ENCODE measurements around the gene ARHGEF9. TPM values are rescaled to one million over a fixed set of nuclear protein-coding genes. Genes with fewer than 3 reads are reported as not detected.

Gene ARHGEF9
- total and polyA plus RNA-seq, 2 of the 8 experiments (the other 6 are each of a cell fraction or from before 2014, with no cell fraction given) = 28.7 to 31.8 TPM

- TF ChIP-seq KDM5A (IDR thresholded peaks at IDR 0.05; ENCODE audit: low read length) (no peak), RBBP5 (IDR thresholded peaks at IDR 0.05; ENCODE audit: borderline replicate concordance, low read depth, low read length) (no peak), EZH2 (IDR thresholded peaks at IDR 0.05; ENCODE audit: low read depth, low read length, severe bottlenecking) (no peak), SP1 (IDR thresholded peaks at IDR 0.05; ENCODE audit: low read depth, low read length) (peak; percentile 82), PHF8 (conservative IDR thresholded peaks at IDR 0.05; ENCODE audit: low read depth, low read length) (0 out of 2 replicates have a peak, but pooled peaks have one; percentile 37), RNF2 (IDR thresholded peaks at IDR 0.05; ENCODE audit: borderline replicate concordance, low read depth, low read length, missing control alignments, poor library complexity, severe bottlenecking) (no peak), TAF1 (IDR thresholded peaks at IDR 0.05; ENCODE audit: low read depth, low read length) (peak; percentile 60; the same call in 1 of the 2 replicates), NRF1 (IDR thresholded peaks at IDR 0.05; ENCODE audit: low read depth, low read length) (no peak), JUN (IDR thresholded peaks at IDR 0.05; ENCODE audit: low read depth, low read length) (no peak)
- TF ChIP-seq, protein P1, sequence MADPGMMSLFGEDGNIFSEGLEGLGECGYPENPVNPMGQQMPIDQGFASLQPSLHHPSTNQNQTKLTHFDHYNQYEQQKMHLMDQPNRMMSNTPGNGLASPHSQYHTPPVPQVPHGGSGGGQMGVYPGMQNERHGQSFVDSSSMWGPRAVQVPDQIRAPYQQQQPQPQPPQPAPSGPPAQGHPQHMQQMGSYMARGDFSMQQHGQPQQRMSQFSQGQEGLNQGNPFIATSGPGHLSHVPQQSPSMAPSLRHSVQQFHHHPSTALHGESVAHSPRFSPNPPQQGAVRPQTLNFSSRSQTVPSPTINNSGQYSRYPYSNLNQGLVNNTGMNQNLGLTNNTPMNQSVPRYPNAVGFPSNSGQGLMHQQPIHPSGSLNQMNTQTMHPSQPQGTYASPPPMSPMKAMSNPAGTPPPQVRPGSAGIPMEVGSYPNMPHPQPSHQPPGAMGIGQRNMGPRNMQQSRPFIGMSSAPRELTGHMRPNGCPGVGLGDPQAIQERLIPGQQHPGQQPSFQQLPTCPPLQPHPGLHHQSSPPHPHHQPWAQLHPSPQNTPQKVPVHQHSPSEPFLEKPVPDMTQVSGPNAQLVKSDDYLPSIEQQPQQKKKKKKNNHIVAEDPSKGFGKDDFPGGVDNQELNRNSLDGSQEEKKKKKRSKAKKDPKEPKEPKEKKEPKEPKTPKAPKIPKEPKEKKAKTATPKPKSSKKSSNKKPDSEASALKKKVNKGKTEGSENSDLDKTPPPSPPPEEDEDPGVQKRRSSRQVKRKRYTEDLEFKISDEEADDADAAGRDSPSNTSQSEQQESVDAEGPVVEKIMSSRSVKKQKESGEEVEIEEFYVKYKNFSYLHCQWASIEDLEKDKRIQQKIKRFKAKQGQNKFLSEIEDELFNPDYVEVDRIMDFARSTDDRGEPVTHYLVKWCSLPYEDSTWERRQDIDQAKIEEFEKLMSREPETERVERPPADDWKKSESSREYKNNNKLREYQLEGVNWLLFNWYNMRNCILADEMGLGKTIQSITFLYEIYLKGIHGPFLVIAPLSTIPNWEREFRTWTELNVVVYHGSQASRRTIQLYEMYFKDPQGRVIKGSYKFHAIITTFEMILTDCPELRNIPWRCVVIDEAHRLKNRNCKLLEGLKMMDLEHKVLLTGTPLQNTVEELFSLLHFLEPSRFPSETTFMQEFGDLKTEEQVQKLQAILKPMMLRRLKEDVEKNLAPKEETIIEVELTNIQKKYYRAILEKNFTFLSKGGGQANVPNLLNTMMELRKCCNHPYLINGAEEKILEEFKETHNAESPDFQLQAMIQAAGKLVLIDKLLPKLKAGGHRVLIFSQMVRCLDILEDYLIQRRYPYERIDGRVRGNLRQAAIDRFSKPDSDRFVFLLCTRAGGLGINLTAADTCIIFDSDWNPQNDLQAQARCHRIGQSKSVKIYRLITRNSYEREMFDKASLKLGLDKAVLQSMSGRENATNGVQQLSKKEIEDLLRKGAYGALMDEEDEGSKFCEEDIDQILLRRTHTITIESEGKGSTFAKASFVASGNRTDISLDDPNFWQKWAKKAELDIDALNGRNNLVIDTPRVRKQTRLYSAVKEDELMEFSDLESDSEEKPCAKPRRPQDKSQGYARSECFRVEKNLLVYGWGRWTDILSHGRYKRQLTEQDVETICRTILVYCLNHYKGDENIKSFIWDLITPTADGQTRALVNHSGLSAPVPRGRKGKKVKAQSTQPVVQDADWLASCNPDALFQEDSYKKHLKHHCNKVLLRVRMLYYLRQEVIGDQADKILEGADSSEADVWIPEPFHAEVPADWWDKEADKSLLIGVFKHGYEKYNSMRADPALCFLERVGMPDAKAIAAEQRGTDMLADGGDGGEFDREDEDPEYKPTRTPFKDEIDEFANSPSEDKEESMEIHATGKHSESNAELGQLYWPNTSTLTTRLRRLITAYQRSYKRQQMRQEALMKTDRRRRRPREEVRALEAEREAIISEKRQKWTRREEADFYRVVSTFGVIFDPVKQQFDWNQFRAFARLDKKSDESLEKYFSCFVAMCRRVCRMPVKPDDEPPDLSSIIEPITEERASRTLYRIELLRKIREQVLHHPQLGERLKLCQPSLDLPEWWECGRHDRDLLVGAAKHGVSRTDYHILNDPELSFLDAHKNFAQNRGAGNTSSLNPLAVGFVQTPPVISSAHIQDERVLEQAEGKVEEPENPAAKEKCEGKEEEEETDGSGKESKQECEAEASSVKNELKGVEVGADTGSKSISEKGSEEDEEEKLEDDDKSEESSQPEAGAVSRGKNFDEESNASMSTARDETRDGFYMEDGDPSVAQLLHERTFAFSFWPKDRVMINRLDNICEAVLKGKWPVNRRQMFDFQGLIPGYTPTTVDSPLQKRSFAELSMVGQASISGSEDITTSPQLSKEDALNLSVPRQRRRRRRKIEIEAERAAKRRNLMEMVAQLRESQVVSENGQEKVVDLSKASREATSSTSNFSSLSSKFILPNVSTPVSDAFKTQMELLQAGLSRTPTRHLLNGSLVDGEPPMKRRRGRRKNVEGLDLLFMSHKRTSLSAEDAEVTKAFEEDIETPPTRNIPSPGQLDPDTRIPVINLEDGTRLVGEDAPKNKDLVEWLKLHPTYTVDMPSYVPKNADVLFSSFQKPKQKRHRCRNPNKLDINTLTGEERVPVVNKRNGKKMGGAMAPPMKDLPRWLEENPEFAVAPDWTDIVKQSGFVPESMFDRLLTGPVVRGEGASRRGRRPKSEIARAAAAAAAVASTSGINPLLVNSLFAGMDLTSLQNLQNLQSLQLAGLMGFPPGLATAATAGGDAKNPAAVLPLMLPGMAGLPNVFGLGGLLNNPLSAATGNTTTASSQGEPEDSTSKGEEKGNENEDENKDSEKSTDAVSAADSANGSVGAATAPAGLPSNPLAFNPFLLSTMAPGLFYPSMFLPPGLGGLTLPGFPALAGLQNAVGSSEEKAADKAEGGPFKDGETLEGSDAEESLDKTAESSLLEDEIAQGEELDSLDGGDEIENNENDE (IDR thresholded peaks at IDR 0.05; ENCODE audit: insufficient replicate concordance, low read length) = no peak
Measured at GRCh38 chrX:63754860-63755579, 30.0 kb downstream of the ARHGEF9 start (continued).
